Retinal pigment epithelial cell (primary cell): ENCODE measurements around the gene FAM217A.
A peak's percentile ranks its signal among the peaks of the same experiment; 100 is the strongest.

Experiments used
- DNase-seq: peaks from one replicate; pipeline ENCODE4 v3.0.0-alpha.2; 2010; ENCODE audit warnings: low read depth
- H3K4me3 ChIP-seq: 2 replicates; pipeline ENCODE4 v1.5.1; 2011; ENCODE audit warnings: mild to moderate bottlenecking, low read length, control low read depth, moderate library complexity
- TF ChIP-seq, protein P1 (sequence below): conservative IDR thresholded peaks from 2 replicates; pipeline ENCODE4 v1.5.1; 2011; ENCODE audit warnings: low read depth, low read length, control low read depth, inconsistent platforms

The FAM217A gene

DNA sequence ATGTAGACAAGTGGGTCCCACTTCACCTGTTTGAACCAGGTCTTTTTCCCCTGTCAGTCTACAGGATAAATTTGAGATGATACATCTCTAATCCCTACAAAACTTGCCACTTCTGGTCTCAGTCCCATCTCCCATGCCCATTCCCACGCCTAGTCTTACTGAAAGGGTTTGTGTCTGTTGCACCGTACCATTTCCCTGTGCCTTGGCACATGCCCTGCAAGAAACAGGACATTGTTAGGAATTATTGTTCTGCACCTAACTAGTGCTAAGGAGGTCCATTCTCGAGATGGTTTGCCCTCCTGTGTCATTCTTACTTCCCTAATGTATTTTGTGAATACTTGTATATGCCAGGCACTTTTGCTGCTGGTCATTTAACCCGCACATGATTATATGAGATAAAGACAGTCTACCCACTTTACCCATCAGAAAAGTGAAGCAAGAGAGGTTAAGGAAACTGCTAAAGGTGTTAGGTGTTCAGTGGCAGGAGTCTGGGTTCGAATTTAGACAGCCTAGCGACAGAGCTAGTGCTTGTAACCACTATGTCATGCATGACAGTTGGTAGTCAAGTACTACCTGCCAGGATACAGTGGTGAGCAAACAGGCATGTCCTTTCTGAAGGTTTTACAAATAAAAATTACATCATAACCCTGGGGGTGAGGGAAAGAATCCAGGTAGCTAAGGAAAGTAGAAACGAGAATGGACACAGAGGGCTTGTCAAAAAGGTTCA is 12.7 kb downstream of the FAM217A start:
- H3K4me3 ChIP-seq, result no peak overlapping the region
- no peak for DNase-seq
- TF ChIP-seq, protein P1, sequence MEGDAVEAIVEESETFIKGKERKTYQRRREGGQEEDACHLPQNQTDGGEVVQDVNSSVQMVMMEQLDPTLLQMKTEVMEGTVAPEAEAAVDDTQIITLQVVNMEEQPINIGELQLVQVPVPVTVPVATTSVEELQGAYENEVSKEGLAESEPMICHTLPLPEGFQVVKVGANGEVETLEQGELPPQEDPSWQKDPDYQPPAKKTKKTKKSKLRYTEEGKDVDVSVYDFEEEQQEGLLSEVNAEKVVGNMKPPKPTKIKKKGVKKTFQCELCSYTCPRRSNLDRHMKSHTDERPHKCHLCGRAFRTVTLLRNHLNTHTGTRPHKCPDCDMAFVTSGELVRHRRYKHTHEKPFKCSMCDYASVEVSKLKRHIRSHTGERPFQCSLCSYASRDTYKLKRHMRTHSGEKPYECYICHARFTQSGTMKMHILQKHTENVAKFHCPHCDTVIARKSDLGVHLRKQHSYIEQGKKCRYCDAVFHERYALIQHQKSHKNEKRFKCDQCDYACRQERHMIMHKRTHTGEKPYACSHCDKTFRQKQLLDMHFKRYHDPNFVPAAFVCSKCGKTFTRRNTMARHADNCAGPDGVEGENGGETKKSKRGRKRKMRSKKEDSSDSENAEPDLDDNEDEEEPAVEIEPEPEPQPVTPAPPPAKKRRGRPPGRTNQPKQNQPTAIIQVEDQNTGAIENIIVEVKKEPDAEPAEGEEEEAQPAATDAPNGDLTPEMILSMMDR, result no peak

DNA sequence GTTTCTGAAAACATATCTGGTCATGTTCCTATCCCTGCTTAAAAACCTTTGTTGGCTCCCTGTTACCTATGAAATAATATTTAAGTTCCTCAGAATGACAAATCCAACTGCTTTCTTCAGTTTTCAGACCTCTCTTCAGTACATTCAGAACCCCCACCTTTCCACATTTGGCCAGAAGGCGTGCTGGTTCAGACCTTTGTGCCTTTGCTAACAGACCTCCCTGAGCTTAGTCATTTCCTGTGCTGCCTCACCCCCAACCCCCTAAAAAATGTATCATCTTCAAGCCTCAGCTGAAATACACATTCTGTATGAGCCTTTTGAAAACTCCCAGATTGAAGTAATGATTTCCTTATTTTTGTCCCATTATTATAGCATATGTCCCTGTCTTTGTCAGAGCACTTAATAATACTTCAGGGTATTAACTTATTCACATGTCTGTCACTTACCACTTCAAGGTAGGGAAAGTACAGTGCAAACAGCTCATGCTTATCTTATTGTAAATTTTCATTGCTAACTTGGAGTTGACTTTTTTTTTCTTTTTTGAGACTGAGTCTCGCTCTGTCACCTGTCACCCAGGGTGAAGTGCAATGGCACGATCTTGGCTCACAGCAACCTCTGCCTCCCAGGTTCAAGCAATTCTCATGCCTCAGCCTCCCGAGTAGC is 19.7 kb downstream of the FAM217A start:
- H3K4me3 ChIP-seq, result no peak overlapping the region
- DNase-seq, result peak; percentile 5
- TF ChIP-seq, protein P1, result peak; percentile 7

GRCh38 chr6:4057036-4057435 is 21.9 kb downstream of the FAM217A start:
- TF ChIP-seq, protein P1, result no peak
- DNase-seq, result no peak

DNA sequence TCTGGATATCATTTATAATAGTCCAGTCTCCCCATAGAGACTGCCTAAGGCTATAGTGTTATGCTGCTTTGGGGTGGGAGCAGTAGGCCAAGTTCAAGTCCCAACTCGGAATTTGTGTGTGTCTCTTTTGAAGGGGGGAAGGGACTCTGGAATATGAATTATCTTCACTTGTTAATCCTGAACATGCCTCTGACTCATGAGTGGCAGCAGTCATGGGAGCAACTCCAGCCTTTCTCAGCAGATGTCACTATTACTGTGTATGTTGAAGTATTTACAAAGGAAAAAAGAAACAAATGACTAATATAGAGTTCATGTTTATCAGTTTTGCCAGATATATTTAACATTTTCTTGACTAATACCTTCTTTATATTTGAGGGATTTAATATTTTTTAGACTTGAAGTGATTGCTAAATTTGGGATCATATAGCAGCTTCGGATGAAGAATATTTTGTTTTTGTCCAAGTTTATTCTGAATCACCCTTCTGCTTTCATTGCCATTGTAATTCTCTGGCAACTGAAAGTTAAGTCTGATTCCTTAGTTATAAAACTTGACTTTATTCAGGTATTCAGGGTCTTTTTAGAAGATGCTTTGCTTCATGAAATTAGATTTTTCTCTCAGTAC is 23.4 kb downstream of the FAM217A start:
- TF ChIP-seq, protein P1, result peak; percentile 48
- H3K4me3 ChIP-seq, result no peak overlapping the region
- peak; percentile 65 for DNase-seq

More at GRCh38 chr6:4057036-4057435, 21.9 kb downstream of the FAM217A start:
- H3K4me3 ChIP-seq, result no peak overlapping the region

DNA sequence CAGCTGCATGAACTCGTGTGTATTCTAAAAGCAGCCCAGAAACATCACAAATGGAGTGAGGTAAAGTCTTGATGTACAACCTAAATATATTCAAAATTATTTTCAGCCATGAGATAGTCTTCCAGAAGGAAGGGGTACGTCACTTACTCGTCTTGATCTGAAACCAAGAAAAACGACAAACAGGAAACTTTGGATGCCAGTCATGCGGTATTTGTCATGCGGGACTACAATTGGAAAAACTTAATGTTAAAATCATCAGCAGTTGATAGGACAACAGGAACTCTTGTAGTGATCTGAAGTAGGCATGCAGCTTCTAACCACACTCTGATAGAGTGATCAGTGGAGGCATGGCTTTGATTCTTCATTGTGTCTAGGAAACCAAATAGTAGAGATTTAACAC is 29.7 kb downstream of the FAM217A start:
- TF ChIP-seq, protein P1, result no peak
- DNase-seq, result no peak
- H3K4me3 ChIP-seq, result no peak overlapping the region

- H3K4me3 ChIP-seq, result no peak overlapping the region
- TF ChIP-seq, protein P1, result no peak
- DNase-seq, result no peak
Measured at GRCh38 chr6:4041480-4041879, 37.5 kb downstream of the FAM217A start.
